SK-N-SH treated with all-trans-retinoic acid at 6 μM for 48 hours (cell line): ENCODE results near the gene EZR.

Experiments
- ATAC-seq: fragments of 200-7000 bp; cut with Tn5 transposase; 3 replicates; pipeline ENCODE4 v1.9.1; 2020; ENCODE audit warnings: mild to moderate bottlenecking, moderate library complexity
- ARNTL ChIP-seq: fragments of 450-650 bp; formaldehyde crosslinking; IDR thresholded peaks from 2 replicates; pipeline ENCODE4 v1.5.0; 2020; ENCODE audit warnings: low read depth, mild to moderate bottlenecking, moderate library complexity, borderline replicate concordance
- BACH2 ChIP-seq: fragments of 250-450 bp; sonication (Bioruptor Pico); IDR thresholded peaks from 2 replicates; pipeline ENCODE4 v1.9.0; 2021; ENCODE audit warnings: mild to moderate bottlenecking, borderline replicate concordance
- CREB5 ChIP-seq: fragments of 250-450 bp; sonication (Bioruptor Pico); IDR thresholded peaks from 2 replicates; pipeline ENCODE4 v1.5.1; 2020; ENCODE audit warnings: low read depth, mild to moderate bottlenecking, moderate library complexity
- CSDC2 ChIP-seq: fragments of 250-450 bp; sonication (Bioruptor Pico); IDR thresholded peaks from 2 replicates; pipeline ENCODE4 v1.5.0; 2020; ENCODE audit warnings: mild to moderate bottlenecking, moderate library complexity
- CSRNP3 ChIP-seq: fragments of 250-450 bp; sonication (Bioruptor Pico); IDR thresholded peaks from 2 replicates; pipeline ENCODE4 v1.5.1; 2021; ENCODE audit warnings: mild to moderate bottlenecking, moderate library complexity
- ESRRG ChIP-seq: fragments of 250-450 bp; sonication (Bioruptor Pico); IDR thresholded peaks from 2 replicates; pipeline ENCODE4 v1.6.1; 2021; ENCODE audit warnings: mild to moderate bottlenecking
- GLIS3 ChIP-seq: fragments of 250-450 bp; sonication (Bioruptor Pico); IDR thresholded peaks from 2 replicates; pipeline ENCODE4 v1.5.0; 2020; ENCODE audit warnings: mild to moderate bottlenecking, moderate library complexity
- ISL1 ChIP-seq: fragments of 250-450 bp; sonication (Bioruptor Pico); IDR thresholded peaks from 2 replicates; pipeline ENCODE4 v2.1.2; 2022; ENCODE audit warnings: mild to moderate bottlenecking, moderate library complexity
- OSR1 ChIP-seq: fragments of 250-450 bp; sonication (Bioruptor Pico); IDR thresholded peaks from 2 replicates; pipeline ENCODE4 v1.8.0; 2022; ENCODE audit warnings: moderate library complexity, mild to moderate bottlenecking, inconsistent platforms
- POU6F1 ChIP-seq: fragments of 250-450 bp; sonication (Bioruptor Pico); IDR thresholded peaks from 2 replicates; pipeline ENCODE4 v1.8.0; 2021; ENCODE audit warnings: low read depth, mild to moderate bottlenecking, moderate library complexity, borderline replicate concordance
- PPARA ChIP-seq: fragments of 250-450 bp; sonication (Bioruptor Pico); IDR thresholded peaks from 2 replicates; pipeline ENCODE4 v1.5.0; 2020; ENCODE audit warnings: mild to moderate bottlenecking, borderline replicate concordance
- RARB ChIP-seq: fragments of 250-450 bp; sonication (Bioruptor Pico); IDR thresholded peaks from 2 replicates; pipeline ENCODE4 v1.8.0; 2021; ENCODE audit warnings: mild to moderate bottlenecking, moderate library complexity
- SNAI2 ChIP-seq: fragments of 250-450 bp; sonication (Bioruptor Pico); IDR thresholded peaks from 2 replicates; pipeline ENCODE4 v1.5.0; 2020; ENCODE audit warnings: mild to moderate bottlenecking, moderate library complexity
- TCF4 ChIP-seq: fragments of 250-450 bp; sonication (Bioruptor Pico); IDR thresholded peaks from 2 replicates; pipeline ENCODE4 v1.8.0; 2021; ENCODE audit warnings: mild to moderate bottlenecking, moderate library complexity, borderline replicate concordance
- TOX ChIP-seq: fragments of 250-450 bp; sonication (Bioruptor Pico); IDR thresholded peaks from 2 replicates; pipeline ENCODE4 v1.8.0; 2021; ENCODE audit warnings: mild to moderate bottlenecking, moderate library complexity, borderline replicate concordance
- TSHZ2 ChIP-seq: fragments of 250-450 bp; sonication (Bioruptor Pico); IDR thresholded peaks from 2 replicates; pipeline ENCODE4 v1.5.0; 2020; ENCODE audit warnings: mild to moderate bottlenecking, moderate library complexity
- ZC3H10 ChIP-seq: fragments of 250-450 bp; sonication (Bioruptor Pico); IDR thresholded peaks from 2 replicates; pipeline ENCODE4 v1.5.1; 2021; ENCODE audit warnings: mild to moderate bottlenecking, moderate library complexity
- ZFP3 ChIP-seq: fragments of 250-450 bp; sonication (Bioruptor Pico); IDR thresholded peaks from 2 replicates; pipeline ENCODE4 v1.5.0; 2020; ENCODE audit warnings: mild to moderate bottlenecking, moderate library complexity
- ZFP30 ChIP-seq: fragments of 450-650 bp; formaldehyde crosslinking; IDR thresholded peaks from 2 replicates; pipeline ENCODE4 v1.5.0; 2022; ENCODE audit warnings: mild to moderate bottlenecking, moderate library complexity
- ZNF70 ChIP-seq: fragments of 450-650 bp; formaldehyde crosslinking; IDR thresholded peaks from 2 replicates; pipeline ENCODE4 v1.5.0; 2020; ENCODE audit warnings: mild to moderate bottlenecking, moderate library complexity
- ZNF8 ChIP-seq: fragments of 450-650 bp; formaldehyde crosslinking; IDR thresholded peaks from 2 replicates; pipeline ENCODE4 v1.5.0; 2020; ENCODE audit warnings: mild to moderate bottlenecking, moderate library complexity

EZR gene

GRCh38 chr6:158780988-158781691 lies 38.0 kb downstream of the EZR start:
- TF ChIP-seq ZNF70 (CRISPR knock-in tag), result no peak
- no peak for TF ChIP-seq TOX
- no peak for TF ChIP-seq ESRRG (CRISPR knock-in tag)
- TF ChIP-seq ISL1 (CRISPR knock-in tag), result no peak
- no peak for TF ChIP-seq TCF4 (CRISPR knock-in tag)
- ATAC-seq, result no peak

- ATAC-seq, result no peak
- no peak for TF ChIP-seq ARNTL (CRISPR knock-in tag)
- no peak for TF ChIP-seq ZFP3
- TF ChIP-seq OSR1 (CRISPR knock-in tag), result no peak
These were observed 38.8 kb downstream of the EZR start for GRCh38 chr6:158780246-158780884.

GRCh38 chr6:158778005-158778527 lies 41.1 kb downstream of the EZR start:
- TF ChIP-seq BACH2 (CRISPR knock-in tag) (no peak), RARB (no peak), ZFP30 (CRISPR knock-in tag) (no peak), OSR1 (CRISPR knock-in tag) (no peak), ZNF8 (CRISPR knock-in tag) (no peak), TOX (no peak), PPARA (CRISPR knock-in tag) (no peak), CSDC2 (CRISPR knock-in tag) (no peak), CREB5 (CRISPR knock-in tag) (no peak), TSHZ2 (CRISPR knock-in tag) (no peak), ZFP3 (no peak), ARNTL (CRISPR knock-in tag) (no peak), ESRRG (CRISPR knock-in tag) (no peak), CSRNP3 (CRISPR knock-in tag) (no peak), TCF4 (CRISPR knock-in tag) (no peak), POU6F1 (CRISPR knock-in tag) (no peak), ZNF70 (CRISPR knock-in tag) (no peak)
- no peak for ATAC-seq

GRCh38 chr6:158777510-158777909 lies 41.7 kb downstream of the EZR start:
- ATAC-seq, result no peak
- TF ChIP-seq ZC3H10 (CRISPR knock-in tag), result no peak
- TF ChIP-seq CSRNP3 (CRISPR knock-in tag), result no peak
- no peak for TF ChIP-seq CSDC2 (CRISPR knock-in tag)
- TF ChIP-seq TOX, result no peak
- TF ChIP-seq ZNF8 (CRISPR knock-in tag), result no peak
- TF ChIP-seq ISL1 (CRISPR knock-in tag), result no peak
- no peak for TF ChIP-seq ESRRG (CRISPR knock-in tag)
- TF ChIP-seq BACH2 (CRISPR knock-in tag), result no peak
- TF ChIP-seq ZFP30 (CRISPR knock-in tag), result no peak
- no peak for TF ChIP-seq ZFP3
- no peak for TF ChIP-seq TSHZ2 (CRISPR knock-in tag)
- no peak for TF ChIP-seq SNAI2
- no peak for TF ChIP-seq GLIS3 (CRISPR knock-in tag)
- no peak for TF ChIP-seq PPARA (CRISPR knock-in tag)
- TF ChIP-seq TCF4 (CRISPR knock-in tag), result no peak
